A549 (cell line): ENCODE data around the gene ACTA2. TPM values are rescaled to one million over a fixed set of nuclear protein-coding genes. Genes with fewer than 3 reads are reported as not detected.

ENCODE experiments used
- ATAC-seq, 2 experiments: fragments of 200-7000 bp in 1 of 2; fragments of >200 bp in 1 of 2; cut with Nextera tagmentation in 1 of 2; cut with Tn5 transposase in 1 of 2; 3 replicates each; pipeline versions ENCODE4 v1.8.0 to v1.9.1; 2018 to 2020; ENCODE audit warnings: mild to moderate bottlenecking in 1 of 2, moderate library complexity in 1 of 2
- CTCF ChIA-PET: fragments of 300-600 bp; sonication (Branson Sonifier 250); formaldehyde crosslinking; extraction: SDS; loops from one replicate; lab custom pipeline; 2021; ENCODE audit warnings: antibody characterized with exemption, inconsistent platforms; lab: Yijun Ruan, JAX
- POLR2A ChIA-PET: fragments of 350-600 bp; formaldehyde crosslinking; extraction: SDS; loops from one replicate; lab custom pipeline; 2021; ENCODE audit warnings: antibody characterized with exemption, inconsistent platforms; lab: Yijun Ruan, JAX
- DNase-seq, 2 experiments: peaks; one replicate each; pipeline versions ENCODE4 v3.0.0 to v3.0.0-alpha.2; 2011 to 2016; ENCODE audit warnings: low read depth in 1 of 2, low spot score in 1 of 2
- FAIRE-seq: peaks from 2 replicates; lab custom pipeline; 2011; peaks lifted over from hg19 to GRCh38; lab: Jason Lieb, UNC
- H3K27ac ChIP-seq, 2 experiments: fragments of >200 bp; sonication (Bioruptor Twin); formaldehyde crosslinking; 3 replicates each; pipeline ENCODE4 v1.5.1; 2016 to 2017
- H3K4me1 ChIP-seq: fragments of >200 bp; sonication (Bioruptor Twin); formaldehyde crosslinking; 3 replicates; pipeline ENCODE4 v1.6.1; 2016
- H3K4me2 ChIP-seq: fragments of >200 bp; sonication (Bioruptor Twin); formaldehyde crosslinking; 3 replicates; pipeline ENCODE4 v1.6.1; 2016
- H3K4me3 ChIP-seq: fragments of >200 bp; sonication (Bioruptor Twin); formaldehyde crosslinking; 3 replicates; pipeline ENCODE4 v1.5.1; 2016
- H3K9me3 ChIP-seq: fragments of >200 bp; sonication (Bioruptor Twin); formaldehyde crosslinking; 3 replicates; pipeline ENCODE4 v1.6.1; 2016
- CHD4 ChIP-seq: fragments of 200-600 bp; sonication (generic); IDR thresholded peaks from 2 replicates; pipeline ENCODE4 v1.6.1; 2016; ENCODE audit warnings: antibody characterized with exemption, mild to moderate bottlenecking, borderline replicate concordance
- EHF ChIP-seq: fragments of 250-450 bp; sonication (Bioruptor Pico); IDR thresholded peaks from 2 replicates; pipeline ENCODE4 v1.5.0; 2020; ENCODE audit warnings: mild to moderate bottlenecking
- EP300 ChIP-seq, 2 experiments: fragments of >200 bp; sonication (Bioruptor Twin); formaldehyde crosslinking; IDR thresholded peaks; 2 replicates in 1 of 2; 3 replicates in 1 of 2; pipeline ENCODE4 v1.6.1; 2016 to 2017
- ESRRA ChIP-seq: fragments of 150-350 bp; IDR thresholded peaks from 2 replicates; pipeline ENCODE4 v1.6.1; 2014; ENCODE audit warnings: mild to moderate bottlenecking, low read length, borderline replicate concordance
- FOSL2 ChIP-seq, 2 experiments: fragments of 450-650 bp in 1 of 2; fragments of >200 bp in 1 of 2; sonication (Bioruptor Twin) in 1 of 2; formaldehyde crosslinking; IDR thresholded peaks; 2 replicates each; pipeline versions ENCODE4 v1.5.0 to v1.6.1; 2016 to 2020; ENCODE audit warnings: mild to moderate bottlenecking in 1 of 2, moderate library complexity in 1 of 2
- HDAC2 ChIP-seq: fragments of 200-600 bp; sonication (generic); IDR thresholded peaks from 2 replicates; pipeline ENCODE4 v1.6.1; 2016
- HOXB13 ChIP-seq: fragments of 250-450 bp; sonication (Bioruptor Pico); IDR thresholded peaks from 2 replicates; pipeline ENCODE4 v1.5.0; 2020; ENCODE audit warnings: low read depth, mild to moderate bottlenecking, moderate library complexity
- JUNB ChIP-seq: fragments of >200 bp; sonication (Bioruptor Twin); formaldehyde crosslinking; IDR thresholded peaks from 2 replicates; pipeline ENCODE4 v1.6.1; 2016
- KDM1A ChIP-seq: fragments of 200-600 bp; sonication (generic); IDR thresholded peaks from 2 replicates; pipeline ENCODE4 v1.6.1; 2016; ENCODE audit warnings: low read depth, mild to moderate bottlenecking
- KDM5A ChIP-seq: fragments of 200-600 bp; sonication (generic); IDR thresholded peaks from 2 replicates; pipeline ENCODE4 v1.6.1; 2016; ENCODE audit warnings: antibody characterized with exemption, mild to moderate bottlenecking
- NFE2L2 ChIP-seq: fragments of 150-350 bp; conservative IDR thresholded peaks from 2 replicates; pipeline ENCODE4 v1.6.1; 2014; ENCODE audit warnings: low read length
- NPAS2 ChIP-seq: fragments of 250-450 bp; sonication (Bioruptor Pico); IDR thresholded peaks from 2 replicates; pipeline ENCODE4 v1.8.0; 2022; ENCODE audit warnings: mild to moderate bottlenecking, moderate library complexity, borderline replicate concordance
- POLR2A ChIP-seq: IDR thresholded peaks from 2 replicates; pipeline ENCODE4 v1.6.1; 2012; ENCODE audit warnings: mild to moderate bottlenecking, low read length
- POLR2AphosphoS2 ChIP-seq: conservative IDR thresholded peaks from 2 replicates; pipeline ENCODE4 v1.6.1; 2012; ENCODE audit warnings: low read length, improper control_type of control experiment, inconsistent platforms
- RARB ChIP-seq: fragments of 250-450 bp; sonication (Bioruptor Pico); IDR thresholded peaks from 2 replicates; pipeline ENCODE4 v1.8.0; 2021; ENCODE audit warnings: mild to moderate bottlenecking, moderate library complexity
- RFX5 ChIP-seq: fragments of 450-650 bp; IDR thresholded peaks from 2 replicates; pipeline ENCODE4 v1.7.1; 2014; ENCODE audit warnings: antibody characterized with exemption, mild to moderate bottlenecking, moderate library complexity
- SREBF2 ChIP-seq: fragments of 450-650 bp; IDR thresholded peaks from 2 replicates; pipeline ENCODE4 v1.6.1; 2014; ENCODE audit warnings: mild to moderate bottlenecking, moderate library complexity
- ZFP36 ChIP-seq: fragments of 450-650 bp; IDR thresholded peaks from 2 replicates; pipeline ENCODE4 v1.6.1; 2014; ENCODE audit warnings: borderline replicate concordance; ENCODE audit not compliant: partially characterized antibody
- WGBS: methylation state at CpG from one replicate; pipeline ENCODE4 v1.1.6; 2017; ENCODE audit errors: missing lambda C conversion rate; 5-methylcytosine and 5-hydroxymethylcytosine counted together
- polyA plus RNA-seq, 4 experiments: library from polyadenylated mRNA; depleted of rRNA in 3 of 4; stranded (reverse); fragments of >200 nt; fragmentation: RNase III in 1 of 4; extraction: RNeasy Plus Mini Kit Qiagen cat#74134 plus additional on column Dnase treatment in 1 of 4; gene quantifications; 2 replicates in 3 of 4; 3 replicates in 1 of 4; pipeline ENCODE4 v1.2.3, GENCODE V29; 2011 to 2017
- TF ChIP-seq, protein P1 (sequence below): fragments of 250-450 bp; sonication (Bioruptor Pico); IDR thresholded peaks from 2 replicates; pipeline ENCODE4 v1.5.0; 2021; ENCODE audit warnings: mild to moderate bottlenecking, moderate library complexity, borderline replicate concordance
- TF ChIP-seq, protein P2 (sequence below): fragments of 250-450 bp; sonication (Bioruptor Pico); IDR thresholded peaks from 2 replicates; pipeline ENCODE4 v1.5.0; 2020; ENCODE audit warnings: low read depth, mild to moderate bottlenecking, moderate library complexity
- TF ChIP-seq, protein P3 (sequence below): fragments of >200 bp; sonication (Bioruptor Twin); formaldehyde crosslinking; IDR thresholded peaks from 3 replicates; pipeline ENCODE4 v1.6.1; 2016

ACTA2 gene
- polyA plus RNA-seq, 2 of the 4 experiments (the other 2 are of a cell fraction) = 15.0 to 25.9 TPM

DNA sequence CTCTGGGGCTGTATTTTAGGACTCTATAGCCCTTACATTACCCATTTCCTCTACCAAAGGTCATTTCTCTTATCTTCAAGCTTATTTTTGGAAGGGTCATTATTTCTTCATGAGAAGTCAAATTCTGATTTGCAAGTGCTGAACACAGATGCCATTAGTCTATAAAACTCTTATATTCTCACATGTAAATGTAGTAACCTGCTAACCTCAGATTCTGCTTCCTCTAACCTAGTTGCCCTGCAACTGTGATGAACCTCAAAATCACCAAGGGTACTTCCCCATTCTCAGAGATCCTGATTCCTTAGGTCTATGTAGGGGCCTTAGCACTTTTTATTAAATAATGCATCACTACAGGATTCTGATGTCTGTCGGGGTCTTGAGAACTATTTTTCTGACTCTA is 44.4 kb upstream of the ACTA2 start:
- DNase-seq = no peak
- ChIA-PET CTCF (interaction anchor here (1.0 kb wide), 1 partner anchor 33 kb away, joined by 4 read pairs; no protein-coding TSS in a partner anchor), POLR2A (no interaction called here)
- WGBS = 81% methylated on average over 1 of the region's 1 CpG
- H3K27ac ChIP-seq = no peak overlapping the region
- no peak for ATAC-seq
- no peak overlapping the region for H3K4me3 ChIP-seq
- no peak for FAIRE-seq
- H3K4me2 ChIP-seq = no peak overlapping the region
- H3K4me1 ChIP-seq = peaks cover 23% of the 10 kb centered on the region; the same call in 2 of the 3 replicates
- no peak for TF ChIP-seq EP300 (IDR thresholded peaks at IDR 0.05)
- no peak for TF ChIP-seq POLR2AphosphoS2
- TF ChIP-seq ZFP36 = no peak
- no peak for TF ChIP-seq EHF (CRISPR knock-in tag)
- TF ChIP-seq, protein P1, sequence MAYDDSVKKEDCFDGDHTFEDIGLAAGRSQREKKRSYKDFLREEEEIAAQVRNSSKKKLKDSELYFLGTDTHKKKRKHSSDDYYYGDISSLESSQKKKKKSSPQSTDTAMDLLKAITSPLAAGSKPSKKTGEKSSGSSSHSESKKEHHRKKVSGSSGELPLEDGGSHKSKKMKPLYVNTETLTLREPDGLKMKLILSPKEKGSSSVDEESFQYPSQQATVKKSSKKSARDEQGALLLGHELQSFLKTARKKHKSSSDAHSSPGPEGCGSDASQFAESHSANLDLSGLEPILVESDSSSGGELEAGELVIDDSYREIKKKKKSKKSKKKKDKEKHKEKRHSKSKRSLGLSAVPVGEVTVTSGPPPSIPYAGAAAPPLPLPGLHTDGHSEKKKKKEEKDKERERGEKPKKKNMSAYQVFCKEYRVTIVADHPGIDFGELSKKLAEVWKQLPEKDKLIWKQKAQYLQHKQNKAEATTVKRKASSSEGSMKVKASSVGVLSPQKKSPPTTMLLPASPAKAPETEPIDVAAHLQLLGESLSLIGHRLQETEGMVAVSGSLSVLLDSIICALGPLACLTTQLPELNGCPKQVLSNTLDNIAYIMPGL (CRISPR knock-in tag) = no peak
- no peak for TF ChIP-seq RFX5
- no peaks in the 10 kb centered on the region for H3K9me3 ChIP-seq

DNA sequence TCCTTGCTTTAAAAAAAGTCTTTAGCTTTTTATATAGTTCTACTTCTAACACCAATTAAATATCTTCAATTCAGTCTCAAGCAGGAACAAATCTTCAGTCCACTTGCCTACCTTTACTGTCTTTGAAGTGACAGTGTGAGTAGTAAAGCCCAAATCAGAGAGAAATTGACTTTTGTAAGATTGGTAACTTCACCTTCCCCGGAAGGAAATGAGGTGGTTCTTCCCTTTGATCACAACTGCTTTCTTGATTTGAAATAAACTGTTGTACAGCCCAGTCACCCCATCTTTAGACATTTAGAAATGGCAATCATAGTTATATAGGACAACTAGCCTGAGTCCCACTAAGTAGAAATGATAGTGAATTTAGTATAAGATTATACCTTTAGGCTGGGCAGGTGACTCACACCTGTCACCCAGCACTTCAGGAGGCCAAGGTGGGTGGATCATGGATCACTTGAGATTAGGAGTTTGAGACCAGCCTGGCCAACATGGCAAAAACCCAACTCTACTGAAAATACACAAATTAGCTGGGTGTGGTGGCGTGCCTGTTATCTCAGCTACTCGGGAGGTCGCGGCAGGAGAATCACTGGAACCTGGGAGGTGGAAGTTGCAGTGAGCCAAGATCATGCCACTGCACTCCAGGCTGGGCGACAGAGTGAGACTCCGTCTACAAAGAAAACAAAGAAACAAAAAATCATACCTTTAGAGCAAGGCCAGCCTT is 42.7 kb upstream of the ACTA2 start:
- TF ChIP-seq, protein P2, sequence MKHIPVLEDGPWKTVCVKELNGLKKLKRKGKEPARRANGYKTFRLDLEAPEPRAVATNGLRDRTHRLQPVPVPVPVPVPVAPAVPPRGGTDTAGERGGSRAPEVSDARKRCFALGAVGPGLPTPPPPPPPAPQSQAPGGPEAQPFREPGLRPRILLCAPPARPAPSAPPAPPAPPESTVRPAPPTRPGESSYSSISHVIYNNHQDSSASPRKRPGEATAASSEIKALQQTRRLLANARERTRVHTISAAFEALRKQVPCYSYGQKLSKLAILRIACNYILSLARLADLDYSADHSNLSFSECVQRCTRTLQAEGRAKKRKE = no peak
- TF ChIP-seq, protein P1 (CRISPR knock-in tag) = no peak
- no peak for TF ChIP-seq POLR2A
- TF ChIP-seq CHD4 = no peak
- TF ChIP-seq, protein P3, sequence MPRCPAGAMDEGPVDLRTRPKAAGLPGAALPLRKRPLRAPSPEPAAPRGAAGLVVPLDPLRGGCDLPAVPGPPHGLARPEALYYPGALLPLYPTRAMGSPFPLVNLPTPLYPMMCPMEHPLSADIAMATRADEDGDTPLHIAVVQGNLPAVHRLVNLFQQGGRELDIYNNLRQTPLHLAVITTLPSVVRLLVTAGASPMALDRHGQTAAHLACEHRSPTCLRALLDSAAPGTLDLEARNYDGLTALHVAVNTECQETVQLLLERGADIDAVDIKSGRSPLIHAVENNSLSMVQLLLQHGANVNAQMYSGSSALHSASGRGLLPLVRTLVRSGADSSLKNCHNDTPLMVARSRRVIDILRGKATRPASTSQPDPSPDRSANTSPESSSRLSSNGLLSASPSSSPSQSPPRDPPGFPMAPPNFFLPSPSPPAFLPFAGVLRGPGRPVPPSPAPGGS = no peak
- no peak for TF ChIP-seq POLR2AphosphoS2
- no peak for TF ChIP-seq EHF (CRISPR knock-in tag)
- TF ChIP-seq KDM5A = no peak
- no peak for TF ChIP-seq FOSL2 (IDR thresholded peaks at IDR 0.05)
- no peak for TF ChIP-seq FOSL2 (CRISPR knock-in tag; IDR thresholded peaks at IDR 0.05)
- no peak for TF ChIP-seq KDM1A
- TF ChIP-seq NPAS2 (CRISPR knock-in tag) = no peak
- ATAC-seq (no peak), FAIRE-seq (no peak), DNase-seq (no peak)
- Histone ChIP-seq H3K27ac (no peak overlapping the region), H3K9me3 (no peaks in the 10 kb centered on the region), H3K4me2 (no peak overlapping the region), H3K4me1 (peaks cover 24% of the 10 kb centered on the region; the same call in 2 of the 3 replicates), H3K4me3 (no peak overlapping the region)
- POLR2A ChIA-PET = no interaction called here
- CTCF ChIA-PET = interaction anchor here (0.6 to 1.4 kb wide), 5 partner anchors 8 to 223 kb away, joined by 3 to 6 read pairs (median 3); no protein-coding TSS in a partner anchor
- 96% methylated on average over 7 of the region's 7 CpGs for WGBS

DNA sequence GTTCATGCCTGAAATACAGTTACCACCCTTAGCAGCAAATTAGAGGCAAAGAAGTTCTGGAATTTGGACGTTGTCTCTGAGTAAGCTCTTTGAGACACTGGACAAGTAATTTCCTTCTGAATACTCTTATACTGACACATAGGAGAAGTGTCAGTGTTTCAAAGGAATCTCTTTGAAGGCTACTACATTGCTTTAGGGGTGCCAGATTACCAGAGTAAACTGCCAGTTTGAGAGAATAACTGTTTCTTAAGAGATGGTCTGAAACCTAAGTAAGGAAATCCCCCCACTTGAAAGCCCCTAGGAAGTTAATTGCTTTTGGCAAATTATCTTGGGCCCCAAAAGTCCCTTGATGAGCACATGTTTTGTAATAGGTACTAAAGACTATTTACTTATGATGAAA is 41.4 kb upstream of the ACTA2 start:
- Histone ChIP-seq H3K4me3 (no peak overlapping the region), H3K27ac (no peak overlapping the region), H3K4me2 (no peak overlapping the region), H3K9me3 (no peaks in the 10 kb centered on the region), H3K4me1 (peaks cover 31% of the 10 kb centered on the region; the same call in 2 of the 3 replicates)
- 30% methylated on average over 1 of the region's 1 CpG for WGBS
- CTCF ChIA-PET = interaction anchor here (0.8 to 2.0 kb wide), 7 partner anchors 36 to 411 kb away, joined by 3 to 7 read pairs (median 3); partner anchors contain the start of gene RNLS
- DNase-seq (no peak), FAIRE-seq (no peak), ATAC-seq (no peak)
- POLR2A ChIA-PET = no interaction called here
- TF ChIP-seq HDAC2 (no peak), NFE2L2 (no peak), JUNB (no peak), HOXB13 (CRISPR knock-in tag) (no peak), ESRRA (no peak), SREBF2 (no peak), RARB (CRISPR knock-in tag) (no peak), KDM5A (no peak), RFX5 (no peak)
- TF ChIP-seq, protein P1 (CRISPR knock-in tag) = no peak
